ENCODE results near the gene TMEM254.
"Not testable (repeated sequence)": the region's sequence is repeated elsewhere in the genome, so short reads cannot be mapped to it uniquely, and the experiment has no call there.

The TMEM254 gene

DNA sequence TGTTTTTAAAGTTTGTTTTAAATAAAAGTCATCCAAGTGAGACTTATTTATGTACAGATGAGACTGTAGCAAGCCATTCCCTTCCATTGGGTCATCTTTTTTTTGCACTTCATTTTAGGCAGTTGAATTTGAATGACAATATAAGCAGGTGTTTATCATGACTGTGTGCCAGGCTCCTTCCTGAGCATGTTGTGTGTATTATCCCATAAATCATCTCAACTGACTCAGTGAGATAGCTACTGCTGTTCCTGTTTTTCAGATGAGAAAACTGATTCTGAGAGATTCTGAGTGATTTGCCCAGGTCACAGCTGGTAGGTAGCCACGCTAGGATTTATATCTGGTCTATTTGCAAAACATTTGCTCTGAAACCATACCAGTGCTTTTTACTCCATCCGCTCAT lies 11.7 kb downstream of the TMEM254 start:
- Histone ChIP-seq H3K79me2 (ENCODE audit: insufficient read depth, low read length) (no peaks in the 10 kb centered on the region), H3K9ac (ENCODE audit: low read length) (no peak overlapping the region), H3K4me3 (ENCODE audit: low read depth, low read length, poor library complexity, severe bottlenecking) (no peak overlapping the region), H4K20me1 (ENCODE audit: insufficient read depth, low read length) (no peaks in the 10 kb centered on the region), H3K4me2 (ENCODE audit: low read length) (no peak overlapping the region), H2AFZ (ENCODE audit: low read length) (no peak overlapping the region), H3F3A (ENCODE audit: insufficient read depth, low read length) (no peaks in the 10 kb centered on the region), H3K9me3 (ENCODE audit: low read length) (no peaks in the 10 kb centered on the region), H3K4me1 (ENCODE audit: insufficient read depth, low read length, severe bottlenecking) (no peaks in the 10 kb centered on the region), H3K27ac (ENCODE audit: low read depth, low read length, poor library complexity, severe bottlenecking) (no peak overlapping the region), H3K36me3 (ENCODE audit: insufficient read depth, low read length) (no peaks in the 10 kb centered on the region), H3K27me3 (ENCODE audit: insufficient read depth, low read length) (no peaks in the 10 kb centered on the region), H3K9me2 (ENCODE audit: low read depth, low read length) (no peaks in the 10 kb centered on the region)
- TF ChIP-seq EZH2 (IDR thresholded peaks at IDR 0.05; ENCODE audit: borderline replicate concordance, low read length) (no peak), CTCF (IDR thresholded peaks at IDR 0.05; ENCODE audit: low read length) (no peak)

GRCh38 chr10:80094231-80094630 lies 15.8 kb downstream of the TMEM254 start:
- H3K9me3 ChIP-seq (ENCODE audit: low read length): no peaks in the 10 kb centered on the region
- no peaks in the 10 kb centered on the region for H3K9me2 ChIP-seq (ENCODE audit: low read depth, low read length)
- no peak overlapping the region for H3K9ac ChIP-seq (ENCODE audit: low read length)
- no peaks in the 10 kb centered on the region for H3K4me1 ChIP-seq (ENCODE audit: insufficient read depth, low read length, severe bottlenecking)
- no peak overlapping the region for H3K4me2 ChIP-seq (ENCODE audit: low read length)
- H4K20me1 ChIP-seq (ENCODE audit: insufficient read depth, low read length): no peaks in the 10 kb centered on the region
- H3K27ac ChIP-seq (ENCODE audit: low read depth, low read length, poor library complexity, severe bottlenecking): no peak overlapping the region
- H3K36me3 ChIP-seq (ENCODE audit: insufficient read depth, low read length): no peaks in the 10 kb centered on the region
- TF ChIP-seq CTCF (IDR thresholded peaks at IDR 0.05; ENCODE audit: low read length) (no peak), EZH2 (IDR thresholded peaks at IDR 0.05; ENCODE audit: borderline replicate concordance, low read length) (no peak)
- H2AFZ ChIP-seq (ENCODE audit: low read length): no peak overlapping the region
- no peak overlapping the region for H3K4me3 ChIP-seq (ENCODE audit: low read depth, low read length, poor library complexity, severe bottlenecking)
- no peaks in the 10 kb centered on the region for H3K27me3 ChIP-seq (ENCODE audit: insufficient read depth, low read length)
- H3F3A ChIP-seq (ENCODE audit: insufficient read depth, low read length): no peaks in the 10 kb centered on the region
- H3K79me2 ChIP-seq (ENCODE audit: insufficient read depth, low read length): no peaks in the 10 kb centered on the region

GRCh38 chr10:80098272-80098671 lies 19.8 kb downstream of the TMEM254 start:
- H3K9me3 ChIP-seq (ENCODE audit: low read length); H4K20me1 ChIP-seq (ENCODE audit: insufficient read depth, low read length); H2AFZ ChIP-seq (ENCODE audit: low read length); H3K4me1 ChIP-seq (ENCODE audit: insufficient read depth, low read length, severe bottlenecking); H3K4me2 ChIP-seq (ENCODE audit: low read length); H3F3A ChIP-seq (ENCODE audit: insufficient read depth, low read length); H3K9ac ChIP-seq (ENCODE audit: low read length); H3K4me3 ChIP-seq (ENCODE audit: low read depth, low read length, poor library complexity, severe bottlenecking); H3K36me3 ChIP-seq (ENCODE audit: insufficient read depth, low read length); H3K27ac ChIP-seq (ENCODE audit: low read depth, low read length, poor library complexity, severe bottlenecking); H3K9me2 ChIP-seq (ENCODE audit: low read depth, low read length); H3K79me2 ChIP-seq (ENCODE audit: insufficient read depth, low read length); H3K27me3 ChIP-seq (ENCODE audit: insufficient read depth, low read length): not testable (repeated sequence)

- not testable (repeated sequence) for H3K27ac ChIP-seq (ENCODE audit: low read depth, low read length, poor library complexity, severe bottlenecking); H2AFZ ChIP-seq (ENCODE audit: low read length); H3F3A ChIP-seq (ENCODE audit: insufficient read depth, low read length); H3K9me2 ChIP-seq (ENCODE audit: low read depth, low read length); H3K27me3 ChIP-seq (ENCODE audit: insufficient read depth, low read length); H3K9me3 ChIP-seq (ENCODE audit: low read length); H3K79me2 ChIP-seq (ENCODE audit: insufficient read depth, low read length); H3K36me3 ChIP-seq (ENCODE audit: insufficient read depth, low read length); H4K20me1 ChIP-seq (ENCODE audit: insufficient read depth, low read length); H3K4me3 ChIP-seq (ENCODE audit: low read depth, low read length, poor library complexity, severe bottlenecking); H3K9ac ChIP-seq (ENCODE audit: low read length); H3K4me2 ChIP-seq (ENCODE audit: low read length); H3K4me1 ChIP-seq (ENCODE audit: insufficient read depth, low read length, severe bottlenecking)
Measured at GRCh38 chr10:80099295-80099694, 20.8 kb downstream of the TMEM254 start.
